Tibial nerve (tissue), 4 donors: ENCODE measurements around the gene PIP5K1C. TPM values are rescaled to one million over a fixed set of nuclear protein-coding genes. Genes with fewer than 3 reads are reported as not detected.

Experiments used
- DNase-seq, 2 donors: peaks; one replicate each; pipeline ENCODE4 v3.0.0-alpha.2; 2019; ENCODE audit warnings: low spot score in 2 of 2
- H3K27ac ChIP-seq, 4 donors: fragments of 200-600 bp; sonication (generic) in 3 of 4; one replicate each; pipeline ENCODE4 v1.5.1; 2017 to 2019; ENCODE audit warnings: mild to moderate bottlenecking in 1 of 4
- H3K27me3 ChIP-seq, 2 donors: fragments of 200-600 bp; sonication (generic) in 1 of 2; one replicate each; pipeline versions ENCODE4 v1.5.1 to v1.6.0; 2017 to 2019
- H3K36me3 ChIP-seq, 3 donors: fragments of 200-600 bp; sonication (generic); one replicate each; pipeline ENCODE4 v1.5.1; 2018 to 2019
- H3K4me1 ChIP-seq, 4 donors: fragments of 200-600 bp; sonication (generic) in 3 of 4; one replicate each; pipeline ENCODE4 v1.5.1; 2017 to 2019
- H3K4me3 ChIP-seq, 4 donors: fragments of 200-600 bp; sonication (generic) in 3 of 4; one replicate each; pipeline ENCODE4 v1.5.1; 2017 to 2019; ENCODE audit warnings: mild to moderate bottlenecking in 1 of 4, moderate library complexity in 1 of 4
- H3K9me3 ChIP-seq, 4 donors: fragments of 200-600 bp; sonication (generic) in 3 of 4; one replicate each; pipeline ENCODE4 v1.5.1; 2017 to 2019
- CTCF ChIP-seq, 5 experiments: fragments of 200-600 bp in 3 of 5; fragments of 450-650 bp in 2 of 5; sonication (generic) in 3 of 5; IDR thresholded peaks; one replicate each; pipeline ENCODE4 v1.5.1; 2016 to 2019; ENCODE audit warnings: antibody characterized with exemption in 5 of 5, mild to moderate bottlenecking in 3 of 5, moderate library complexity in 2 of 5
- EP300 ChIP-seq, 2 donors: sonication (generic); formaldehyde crosslinking; IDR thresholded peaks; one replicate each; pipeline ENCODE4 v1.6.1; 2017; ENCODE audit warnings: antibody characterized with exemption in 2 of 2, mild to moderate bottlenecking in 1 of 2
- POLR2A ChIP-seq, 2 donors: fragments of 450-650 bp; IDR thresholded peaks; one replicate each; pipeline ENCODE4 v1.6.1; 2017; ENCODE audit warnings: antibody characterized with exemption in 2 of 2, mild to moderate bottlenecking in 2 of 2, moderate library complexity in 2 of 2
- WGBS, 2 donors: methylation state at CpG; one replicate each; pipeline ENCODE4 v1.1.5; 2018; 5-methylcytosine and 5-hydroxymethylcytosine counted together
- total RNA-seq, 4 donors: library from RNA; depleted of rRNA; stranded (reverse); fragments of >200 nt; gene quantifications; one replicate each; pipeline ENCODE4 v1.1.0, GENCODE V29; 2016

The PIP5K1C gene
- total RNA-seq, 4 donors from 2014 or later = 23.0 to 37.2 (median 24.9) TPM

- DNase-seq = no peak
Observed at GRCh38 chr19:3613818-3614661, 86.2 kb downstream of the PIP5K1C start.

GRCh38 chr19:3612901-3613741 lies 87.1 kb downstream of the PIP5K1C start:
- peaks cover 0 to 24% (median 14%) of the 10 kb centered on the region in 4 donors for H3K4me1 ChIP-seq
- H3K27ac ChIP-seq = no peak overlapping the region
- DNase-seq = no peak
- H3K27me3 ChIP-seq = no peaks in the 10 kb centered on the region
- no peaks in the 10 kb centered on the region for H3K9me3 ChIP-seq
- 73 to 89% methylated on average over 35 to 53 of the region's 79 CpGs for WGBS, 2 donors
- no peak overlapping the region for H3K4me3 ChIP-seq
- TF ChIP-seq POLR2A (IDR thresholded peaks at IDR 0.05) (no peak), EP300 (IDR thresholded peaks at IDR 0.05) (no peak), CTCF (IDR thresholded peaks at IDR 0.05) (no peak)
- peaks cover 0 to 82% (median 12%) of the 10 kb centered on the region in 3 donors for H3K36me3 ChIP-seq

More at GRCh38 chr19:3613818-3614661, 86.2 kb downstream of the PIP5K1C start:
- WGBS, 2 donors = 87 to 90% methylated on average over 28 to 35 of the region's 39 CpGs
- no peaks in the 10 kb centered on the region for H3K27me3 ChIP-seq
- H3K27ac ChIP-seq = no peak overlapping the region
- peaks cover 0 to 86% (median 12%) of the 10 kb centered on the region in 3 donors for H3K36me3 ChIP-seq
- H3K4me1 ChIP-seq = peaks cover 0 to 23% (median 11%) of the 10 kb centered on the region in 4 donors
- TF ChIP-seq POLR2A (IDR thresholded peaks at IDR 0.05) (no peak), EP300 (IDR thresholded peaks at IDR 0.05) (no peak), CTCF (IDR thresholded peaks at IDR 0.05) (no peak)
- no peak overlapping the region for H3K4me3 ChIP-seq
- H3K9me3 ChIP-seq = no peaks in the 10 kb centered on the region

GRCh38 chr19:3612330-3612729 lies 87.9 kb downstream of the PIP5K1C start:
- no peaks in the 10 kb centered on the region for H3K27me3 ChIP-seq
- H3K4me3 ChIP-seq = no peak overlapping the region
- H3K36me3 ChIP-seq = peaks cover 0 to 78% (median 12%) of the 10 kb centered on the region in 3 donors
- WGBS, 2 donors = 96 to 97% methylated on average over 33 of the region's 33 CpGs
- no peak overlapping the region for H3K27ac ChIP-seq
- peaks cover 0 to 25% (median 19%) of the 10 kb centered on the region in 4 donors for H3K4me1 ChIP-seq
- no peaks in the 10 kb centered on the region for H3K9me3 ChIP-seq
- TF ChIP-seq CTCF (IDR thresholded peaks at IDR 0.05) (no peak), EP300 (IDR thresholded peaks at IDR 0.05) (no peak), POLR2A (IDR thresholded peaks at IDR 0.05) (no peak)
- no peak for DNase-seq

- Histone ChIP-seq H3K4me1 (peaks cover 0 to 30% (median 24%) of the 10 kb centered on the region in 4 donors), H3K4me3 (no peak overlapping the region), H3K27me3 (no peaks in the 10 kb centered on the region), H3K27ac (no peak overlapping the region), H3K9me3 (no peaks in the 10 kb centered on the region), H3K36me3 (peaks cover 0 to 73% (median 12%) of the 10 kb centered on the region in 3 donors)
- DNase-seq = no peak
- no peak for TF ChIP-seq POLR2A (IDR thresholded peaks at IDR 0.05)
- no peak for TF ChIP-seq EP300 (IDR thresholded peaks at IDR 0.05)
- TF ChIP-seq CTCF (IDR thresholded peaks at IDR 0.05) = no peak
- 95% methylated on average over 36 of the region's 36 CpGs for WGBS, 2 donors
Observed at GRCh38 chr19:3611841-3612240, 88.4 kb downstream of the PIP5K1C start.
